ENCODE measurements around the gene SNRPA1.

GRCh38 chr15:101232677-101233076 is 62.4 kb downstream of the SNRPA1 start:
- no peak for TF ChIP-seq CTCF (IDR thresholded peaks at IDR 0.05)
- no peak for TF ChIP-seq POLR2A (IDR thresholded peaks at IDR 0.05)
